Measurements from ENCODE around the gene TMEM245. TPM values are rescaled to one million over a fixed set of nuclear protein-coding genes. Genes with fewer than 3 reads are reported as not detected.

The TMEM245 gene
- polyA plus RNA-seq, 3 donors: 6.9 to 11.3 (median 9.7) TPM

GRCh38 chr9:108980893-108981292, 138.9 kb downstream of the TMEM245 start:
- H3K4me1 Mint-ChIP-seq: no peaks in the 10 kb centered on the region
- no peaks in the 10 kb centered on the region for H3K36me3 ChIP-seq (replicated peaks in 1 of 2; ENCODE audit: control insufficient read depth in 1 of 2, insufficient read depth in 2 of 2, low read length in 2 of 2)
- no peak overlapping the region for H3K4me2 ChIP-seq (replicated peaks; ENCODE audit: extremely low read depth, low read length, poor library complexity, severe bottlenecking)
- H3K27ac ChIP-seq (ENCODE audit: low read depth in 1 of 2, low read length in 2 of 2): no peak overlapping the region
- H3K4me3 Mint-ChIP-seq: no peak overlapping the region
- no CpG with 5 or more reads among the region's 2 CpGs for WGBS (ENCODE audit: insufficient coverage)
- no peak overlapping the region for H2AFZ ChIP-seq (ENCODE audit: insufficient read depth, low read depth, low read length, poor library complexity, severe bottlenecking)
- TF ChIP-seq, protein P1, sequence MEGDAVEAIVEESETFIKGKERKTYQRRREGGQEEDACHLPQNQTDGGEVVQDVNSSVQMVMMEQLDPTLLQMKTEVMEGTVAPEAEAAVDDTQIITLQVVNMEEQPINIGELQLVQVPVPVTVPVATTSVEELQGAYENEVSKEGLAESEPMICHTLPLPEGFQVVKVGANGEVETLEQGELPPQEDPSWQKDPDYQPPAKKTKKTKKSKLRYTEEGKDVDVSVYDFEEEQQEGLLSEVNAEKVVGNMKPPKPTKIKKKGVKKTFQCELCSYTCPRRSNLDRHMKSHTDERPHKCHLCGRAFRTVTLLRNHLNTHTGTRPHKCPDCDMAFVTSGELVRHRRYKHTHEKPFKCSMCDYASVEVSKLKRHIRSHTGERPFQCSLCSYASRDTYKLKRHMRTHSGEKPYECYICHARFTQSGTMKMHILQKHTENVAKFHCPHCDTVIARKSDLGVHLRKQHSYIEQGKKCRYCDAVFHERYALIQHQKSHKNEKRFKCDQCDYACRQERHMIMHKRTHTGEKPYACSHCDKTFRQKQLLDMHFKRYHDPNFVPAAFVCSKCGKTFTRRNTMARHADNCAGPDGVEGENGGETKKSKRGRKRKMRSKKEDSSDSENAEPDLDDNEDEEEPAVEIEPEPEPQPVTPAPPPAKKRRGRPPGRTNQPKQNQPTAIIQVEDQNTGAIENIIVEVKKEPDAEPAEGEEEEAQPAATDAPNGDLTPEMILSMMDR (IDR thresholded peaks at IDR 0.05): no peak
- no peaks in the 10 kb centered on the region for H4K20me1 ChIP-seq (ENCODE audit: insufficient read depth, low read length)
- no peaks in the 10 kb centered on the region for H3K9me3 ChIP-seq (replicated peaks in 1 of 2; ENCODE audit: control insufficient read depth in 1 of 2, insufficient read depth in 1 of 2, low read length in 2 of 2)
- H3K27me3 ChIP-seq (ENCODE audit: control insufficient read depth in 2 of 2, insufficient read depth in 2 of 2, low read length in 2 of 2): no peaks in the 10 kb centered on the region
- no peak overlapping the region for H3K4me3 ChIP-seq (replicated peaks in 1 of 3; ENCODE audit: low read depth in 2 of 3, low read length in 3 of 3)
- peaks cover 0 to 1% (median 0%) of the 10 kb centered on the region in 3 donors for H3K27me3 Mint-ChIP-seq (ENCODE audit: low read depth in 3 of 3)
- no peaks in the 10 kb centered on the region for H3K9me3 Mint-ChIP-seq
- no peak for DNase-seq
- no peak overlapping the region for H3K9ac ChIP-seq (ENCODE audit: insufficient read depth, low read length, poor library complexity, severe bottlenecking)
- peaks cover 7 to 20% of the 10 kb centered on the region in 2 donors for H3K36me3 Mint-ChIP-seq
- no peaks in the 10 kb centered on the region for H3K79me2 ChIP-seq (ENCODE audit: insufficient read depth, low read length)
- intact Hi-C loops (cut with micrococcal nuclease): no loop called here
- no peak overlapping the region for H3K27ac Mint-ChIP-seq
- H3K4me1 ChIP-seq (ENCODE audit: control insufficient read depth in 1 of 2, insufficient read depth in 2 of 2, low read length in 2 of 2): no peaks in the 10 kb centered on the region

DNA sequence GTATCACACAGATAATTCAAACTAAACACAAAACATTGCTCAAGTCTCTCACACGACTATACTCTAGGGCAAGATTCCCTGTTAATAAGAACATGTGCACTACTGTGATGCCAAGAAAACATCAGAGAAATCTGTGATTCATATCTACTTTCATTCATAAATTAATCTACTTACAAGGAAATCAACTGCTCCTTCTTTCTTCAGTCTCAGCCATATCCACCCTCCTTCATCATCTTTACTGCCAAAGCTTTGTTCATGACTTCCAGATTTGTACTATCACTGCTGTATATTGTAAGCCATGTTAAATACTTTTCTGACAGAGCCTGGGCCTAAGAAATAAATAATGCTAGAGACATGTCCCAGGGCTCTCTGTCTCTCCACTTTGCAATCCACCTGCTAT, 141.5 kb downstream of the TMEM245 start:
- Histone ChIP-seq H3K4me3 (replicated peaks in 1 of 3; ENCODE audit: low read depth in 2 of 3, low read length in 3 of 3) (no peak overlapping the region), H2AFZ (ENCODE audit: insufficient read depth, low read depth, low read length, poor library complexity, severe bottlenecking) (no peak overlapping the region), H3K9me3 (replicated peaks in 1 of 2; ENCODE audit: control insufficient read depth in 1 of 2, insufficient read depth in 1 of 2, low read length in 2 of 2) (no peaks in the 10 kb centered on the region), H3K36me3 (replicated peaks in 1 of 2; ENCODE audit: control insufficient read depth in 1 of 2, insufficient read depth in 2 of 2, low read length in 2 of 2) (no peaks in the 10 kb centered on the region), H3K4me1 (ENCODE audit: control insufficient read depth in 1 of 2, insufficient read depth in 2 of 2, low read length in 2 of 2) (no peaks in the 10 kb centered on the region), H3K9ac (ENCODE audit: insufficient read depth, low read length, poor library complexity, severe bottlenecking) (no peak overlapping the region), H3K27me3 (ENCODE audit: control insufficient read depth in 2 of 2, insufficient read depth in 2 of 2, low read length in 2 of 2) (no peaks in the 10 kb centered on the region), H3K4me2 (replicated peaks; ENCODE audit: extremely low read depth, low read length, poor library complexity, severe bottlenecking) (no peak overlapping the region), H3K27ac (ENCODE audit: low read depth in 1 of 2, low read length in 2 of 2) (no peak overlapping the region), H3K79me2 (ENCODE audit: insufficient read depth, low read length) (no peaks in the 10 kb centered on the region), H4K20me1 (ENCODE audit: insufficient read depth, low read length) (no peaks in the 10 kb centered on the region)
- Mint-ChIP-seq H3K27me3 (ENCODE audit: low read depth in 3 of 3) (peaks cover 0 to 1% (median 0%) of the 10 kb centered on the region in 3 donors), H3K27ac (no peak overlapping the region), H3K4me1 (no peaks in the 10 kb centered on the region), H3K36me3 (peaks cover 15 to 21% of the 10 kb centered on the region in 2 donors), H3K9me3 (peaks cover 0 to 2% (median 0%) of the 10 kb centered on the region in 7 donors), H3K4me3 (no peak overlapping the region)
- no peak for DNase-seq
- intact Hi-C loops (cut with micrococcal nuclease): no loop called here
- TF ChIP-seq, protein P1 (IDR thresholded peaks at IDR 0.05): no peak
- WGBS (ENCODE audit: insufficient coverage): 44% methylated on average over 1 of the region's 1 CpG

Data from CD14-positive monocyte (primary cell).